ENCODE data around the gene HSDL2. TPM values are rescaled to one million over a fixed set of nuclear protein-coding genes. Genes with fewer than 3 reads are reported as not detected.

HSDL2 gene
- total and polyA plus RNA-seq, 2 of the 4 experiments (the other 2 are of a cell fraction) = 17.7 to 65.8 TPM

- Histone ChIP-seq H3K23ac (ENCODE audit: low read depth, low read length) (no peak overlapping the region), H3K56ac (ENCODE audit: extremely low read depth, insufficient read depth, low read length) (no peak overlapping the region), H2BK20ac (ENCODE audit: low read depth, low read length) (no peak overlapping the region), H4K8ac (ENCODE audit: low read depth in 2 of 2, low read length in 2 of 2) (no peak overlapping the region), H3K4me3 (ENCODE audit: insufficient read depth, low read depth, low read length) (no peak overlapping the region), H3K4me1 (ENCODE audit: control insufficient read depth, insufficient read depth, low read length) (peaks cover 3% of the 10 kb centered on the region; the same call in 1 of the 2 replicates), H3K9me3 (ENCODE audit: control insufficient read depth, insufficient read depth, low read length) (no peaks in the 10 kb centered on the region), H3K9ac (ENCODE audit: low read depth, low read length) (no peak overlapping the region), H3K9me1 (ENCODE audit: insufficient read depth, low read length) (peaks cover 2% of the 10 kb centered on the region), H2BK120ac (ENCODE audit: low read depth, low read length) (no peak overlapping the region), H3K18ac (ENCODE audit: low read depth, low read length) (no peak overlapping the region), H2AFZ (replicated peaks; ENCODE audit: low read length, poor library complexity) (no peak overlapping the region), H2AK5ac (ENCODE audit: low read depth, low read length) (no peak overlapping the region), H2BK15ac (ENCODE audit: low read depth, low read length) (no peak overlapping the region), H2AK9ac (replicated peaks; ENCODE audit: low read depth, low read length, poor library complexity) (no peak overlapping the region), H3K4ac (ENCODE audit: low read depth, low read length) (no peak overlapping the region), H3K14ac (replicated peaks; ENCODE audit: low read depth, low read length) (no peak overlapping the region), H3K36me3 (ENCODE audit: control insufficient read depth, insufficient read depth, low read length) (0 out of 2 replicates have a peak, but pooled peaks cover under 1% of the 10 kb centered on the region), H4K20me1 (ENCODE audit: insufficient read depth, low read length) (no peaks in the 10 kb centered on the region), H3K27me3 (ENCODE audit: control insufficient read depth, insufficient read depth, low read length) (no peaks in the 10 kb centered on the region), H4K5ac (ENCODE audit: low read depth, low read length) (no peak overlapping the region), H3K4me2 (ENCODE audit: low read depth, low read length) (no peak overlapping the region; the same call in 1 of the 2 replicates), H3K27ac (ENCODE audit: insufficient read depth, low read length) (no peak overlapping the region), H4K91ac (ENCODE audit: insufficient read depth, low read depth, low read length) (no peak overlapping the region), H3K79me1 (ENCODE audit: low read depth in 1 of 2, low read length in 2 of 2) (peaks cover 17 to 64% of the 10 kb centered on the region in 2 experiments), H2BK5ac (ENCODE audit: low read depth, low read length, poor library complexity, severe bottlenecking) (no peak overlapping the region)
- ChIA-PET CTCF (no interaction called here), POLR2A (ENCODE audit: unreplicated experiment) (no interaction called here)
- intact Hi-C loops (cut with micrococcal nuclease) = loop anchor here (5.0 kb wide), 1 partner anchor 330 kb away; no protein-coding TSS in a partner anchor
- ATAC-seq (ENCODE audit: low read depth) (no peak), DNase-seq (no peak)
- WGBS, 2 experiments (ENCODE audit: extremely low coverage in 2 of 2, insufficient read length in 1 of 2) = no CpG with 5 or more reads among the region's 7 CpGs
- dilution Hi-C loops (cut with HindIII; ENCODE audit: low sequenced_read_pairs, unreplicated experiment) = no loop called here
- no peak for TF ChIP-seq MAZ (IDR thresholded peaks at IDR 0.05; ENCODE audit: borderline replicate concordance, low read depth, low read length)
- no peak for TF ChIP-seq SMC3 (IDR thresholded peaks at IDR 0.05; ENCODE audit: low read depth, low read length)
- TF ChIP-seq RFX5 (IDR thresholded peaks at IDR 0.05; ENCODE audit: low read depth, low read length) = no peak
- TF ChIP-seq RAD21 (IDR thresholded peaks at IDR 0.05; ENCODE audit: low read length) = no peak
- no TSS peak for BruUV-seq (replicated peaks)
- in situ Hi-C loops (cut with MboI; ENCODE audit: low sequenced_read_pairs) = no loop called here
Observed at GRCh38 chr9:112382066-112382465, 2.2 kb downstream of the HSDL2 start.
